Transverse colon (tissue), 3 donors: ENCODE results near the gene SERTAD3.

Experiments
- POLR2A ChIP-seq: fragments of 450-650 bp; IDR thresholded peaks from one replicate; pipeline ENCODE4 v1.6.1; 2016; ENCODE audit warnings: antibody characterized with exemption, mild to moderate bottlenecking, moderate library complexity
- POLR2AphosphoS5 ChIP-seq, 3 donors: sonication (generic); formaldehyde crosslinking; IDR thresholded peaks; one replicate each; pipeline ENCODE4 v1.6.1; 2016; ENCODE audit warnings: antibody characterized with exemption in 3 of 3

DNA sequence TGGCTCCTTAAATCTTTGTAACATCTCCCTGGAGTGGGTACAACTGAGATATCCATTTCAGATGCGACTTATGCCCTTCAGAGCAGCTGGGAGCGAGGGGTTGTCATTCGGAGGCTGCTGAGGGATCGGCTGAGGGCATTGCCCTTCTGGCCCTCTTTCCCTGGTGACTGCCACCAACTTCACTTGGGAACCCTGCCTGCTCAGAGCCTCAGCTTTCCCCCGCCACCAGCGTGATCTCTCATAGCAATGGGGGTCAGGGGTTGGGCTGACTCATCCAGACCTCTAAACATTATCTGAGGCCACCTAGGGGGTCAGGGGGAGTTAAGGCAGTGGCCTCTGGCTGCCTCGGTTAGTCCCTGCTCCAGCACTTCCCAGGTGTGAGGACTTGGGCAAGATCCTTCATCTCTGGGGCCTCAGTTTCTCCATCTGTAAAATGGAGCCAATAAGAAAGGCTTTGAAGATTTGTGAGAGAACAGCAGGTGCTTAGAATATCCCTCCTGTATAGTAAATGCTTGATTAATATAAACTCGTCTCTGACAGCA lies 32.1 kb downstream of the SERTAD3 start:
- no peak for TF ChIP-seq POLR2A
- TF ChIP-seq POLR2AphosphoS5 (IDR thresholded peaks at IDR 0.05), result no peak
